Iris pigment epithelial cell (primary cell): ENCODE results near the gene AP4E1.
"Not testable (repeated sequence)": the region's sequence is repeated elsewhere in the genome, so short reads cannot be mapped to it uniquely, and the experiment has no call there.

Experiments
- DNase-seq: peaks from one replicate; pipeline ENCODE4 v3.0.0-alpha.2; 2011; ENCODE audit warnings: low read depth

Gene AP4E1

GRCh38 chr15:51024735-51025453 is 116.4 kb downstream of the AP4E1 start:
- DNase-seq, result peak; percentile 24

GRCh38 chr15:51025454-51025846 is 117.0 kb downstream of the AP4E1 start:
- DNase-seq, result no peak

GRCh38 chr15:51030649-51031316 is 122.3 kb downstream of the AP4E1 start:
- peak; percentile 87 for DNase-seq

- DNase-seq, result not testable (repeated sequence)
Observed at GRCh38 chr15:51037474-51037873, 129.0 kb downstream of the AP4E1 start.

GRCh38 chr15:51038162-51038973 is 129.9 kb downstream of the AP4E1 start:
- no peak for DNase-seq

GRCh38 chr15:51038974-51039319 is 130.5 kb downstream of the AP4E1 start:
- no peak for DNase-seq

GRCh38 chr15:51044037-51044727 is 135.7 kb downstream of the AP4E1 start:
- no peak for DNase-seq

- no peak for DNase-seq
Observed at GRCh38 chr15:51046016-51046415, 137.5 kb downstream of the AP4E1 start.

GRCh38 chr15:51046799-51047449 is 138.4 kb downstream of the AP4E1 start:
- peak; percentile 27 for DNase-seq

GRCh38 chr15:51048308-51048707 is 139.8 kb downstream of the AP4E1 start:
- DNase-seq, result no peak

- DNase-seq, result no peak
Observed at GRCh38 chr15:51049081-51049480, 140.6 kb downstream of the AP4E1 start.

- no peak for DNase-seq
Observed at GRCh38 chr15:51051776-51052175, 143.3 kb downstream of the AP4E1 start.

GRCh38 chr15:51053571-51053970 is 145.1 kb downstream of the AP4E1 start:
- no peak for DNase-seq

GRCh38 chr15:51054535-51054934 is 146.1 kb downstream of the AP4E1 start:
- no peak for DNase-seq
